ENCODE data around the gene GALM. TPM values are rescaled to one million over a fixed set of nuclear protein-coding genes. Genes with fewer than 3 reads are reported as not detected.
"Not testable (repeated sequence)": the region's sequence is repeated elsewhere in the genome, so short reads cannot be mapped to it uniquely, and the experiment has no call there.

GALM gene
- 10 to 100 TPM; 44.8 to 59.6 (median 55.2) TPM for polyA plus RNA-seq (ENCODE audit: insufficient read length in 4 of 4)

- DNase-seq (ENCODE audit: low read depth in 4 of 4, low spot score in 2 of 4): peak; percentile 83 to 97 (median 90)
Measured at GRCh38 chr2:38665854-38666555, at the start of gene GALM. GALM (plus strand) TSS chr2:38666114; CDS start chr2:38666162, 48 bp downstream.

GRCh38 chr2:38617301-38617700 lies 48.6 kb upstream of the GALM start:
- DNase-seq (ENCODE audit: low read depth in 4 of 4, low spot score in 2 of 4): no peak

GRCh38 chr2:38619458-38620164 lies 46.3 kb upstream of the GALM start:
- DNase-seq (ENCODE audit: low read depth in 4 of 4, low spot score in 2 of 4): no peak

DNA sequence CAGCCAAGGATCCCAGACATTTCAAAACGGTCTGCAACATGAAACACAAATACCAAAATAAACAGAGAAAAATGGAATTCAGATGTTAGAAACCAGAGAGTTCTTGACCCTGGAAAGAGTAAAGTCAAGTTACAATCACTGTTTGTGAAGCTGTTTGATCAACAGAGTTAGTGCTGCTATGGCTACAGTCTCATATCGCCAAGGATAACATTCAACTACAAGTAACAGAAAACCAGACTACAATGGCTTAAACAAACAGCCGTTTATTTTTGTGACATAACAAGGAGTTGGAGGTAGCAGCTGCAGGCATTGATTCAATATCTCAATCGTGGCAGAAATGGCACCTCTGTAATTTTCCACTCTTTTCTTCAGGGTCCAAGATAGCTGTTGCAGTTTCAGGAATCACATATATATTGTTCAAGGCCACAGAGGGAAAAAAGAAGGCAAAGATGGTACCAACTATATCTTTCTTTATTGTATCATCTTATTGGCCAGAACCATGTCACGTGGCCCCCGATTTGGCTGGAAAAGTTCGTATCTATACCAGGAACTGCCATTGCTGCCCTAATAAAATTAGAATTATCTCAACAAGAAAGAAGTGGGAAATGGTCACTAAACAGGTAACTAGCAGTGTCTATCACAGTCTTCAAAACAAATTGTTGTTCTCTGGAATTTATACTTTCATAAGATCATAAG lies 45.5 kb upstream of the GALM start:
- DNase-seq (ENCODE audit: low read depth in 4 of 4, low spot score in 2 of 4): no peak

DNA sequence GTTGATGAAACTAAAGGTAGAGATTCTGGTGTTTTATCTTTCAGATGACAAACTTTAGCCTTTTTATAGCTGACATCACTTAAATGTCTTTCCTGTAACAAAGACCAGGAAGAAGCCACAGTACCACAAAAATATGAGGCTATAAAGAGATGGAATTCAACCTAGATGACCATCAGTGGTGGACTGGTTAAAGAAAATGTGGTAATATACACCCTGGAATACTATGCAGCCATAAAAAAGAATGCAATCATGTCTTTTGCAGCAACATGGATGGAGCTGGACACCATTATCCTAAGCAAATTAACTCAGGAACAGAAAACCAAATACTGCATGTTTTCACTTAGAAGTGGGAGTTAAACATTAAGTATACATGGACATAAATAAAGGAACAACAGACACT lies 44.9 kb upstream of the GALM start:
- DNase-seq (ENCODE audit: low read depth in 4 of 4, low spot score in 2 of 4): no peak

DNA sequence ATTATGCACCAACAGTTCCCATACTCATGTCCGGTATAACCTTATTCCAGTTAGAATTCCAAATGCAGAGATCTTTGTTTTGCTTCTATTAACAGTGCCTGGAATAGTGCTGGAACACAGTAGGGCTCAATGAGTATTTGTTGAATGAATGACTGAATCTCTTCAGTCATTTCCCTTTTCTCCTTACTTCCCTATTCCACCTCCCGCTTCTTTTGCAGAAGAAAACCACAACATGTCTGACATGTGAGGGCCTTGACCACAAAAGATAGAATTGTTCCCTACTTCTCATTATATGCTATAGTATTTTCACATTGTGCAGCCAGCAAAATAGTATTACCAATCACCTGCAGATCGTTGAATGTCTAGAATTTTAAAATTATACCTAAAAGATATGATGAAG lies 43.7 kb upstream of the GALM start:
- no peak for DNase-seq (ENCODE audit: low read depth in 4 of 4, low spot score in 2 of 4)

DNA sequence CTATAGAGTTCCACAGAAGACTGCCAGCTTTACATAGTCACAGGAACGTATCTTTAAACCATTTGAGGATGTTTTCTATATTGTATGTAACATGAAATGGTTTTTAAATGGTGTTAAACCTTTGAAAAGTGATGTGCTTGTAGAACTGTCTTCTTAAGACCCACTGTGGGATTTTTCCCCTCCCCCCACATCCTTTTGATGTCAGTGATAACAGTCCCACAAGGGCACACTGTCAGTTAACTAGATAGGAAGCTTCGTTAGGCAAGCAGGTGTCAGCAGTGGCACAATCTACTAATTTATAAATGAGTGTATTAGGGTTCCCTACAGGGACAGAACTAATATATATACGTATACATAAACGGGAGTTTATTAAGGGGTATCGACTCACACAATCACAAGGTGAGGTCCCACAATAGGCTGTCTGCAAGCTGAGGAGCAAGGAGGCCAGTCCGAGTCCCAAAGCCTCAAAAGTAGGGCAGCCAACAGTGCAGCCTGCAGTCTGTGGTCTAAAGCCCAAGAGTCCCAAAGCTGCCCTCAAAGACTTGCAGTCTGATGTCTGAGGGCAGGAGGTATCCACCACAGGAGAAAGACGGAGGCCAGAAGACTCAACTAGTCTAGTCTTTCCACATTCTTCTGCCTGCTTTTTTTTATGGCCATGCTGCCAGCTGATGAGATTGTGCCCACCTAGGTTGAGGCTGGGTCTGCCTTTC lies 39.4 kb upstream of the GALM start:
- DNase-seq (ENCODE audit: low read depth in 4 of 4, low spot score in 2 of 4): no peak

DNA sequence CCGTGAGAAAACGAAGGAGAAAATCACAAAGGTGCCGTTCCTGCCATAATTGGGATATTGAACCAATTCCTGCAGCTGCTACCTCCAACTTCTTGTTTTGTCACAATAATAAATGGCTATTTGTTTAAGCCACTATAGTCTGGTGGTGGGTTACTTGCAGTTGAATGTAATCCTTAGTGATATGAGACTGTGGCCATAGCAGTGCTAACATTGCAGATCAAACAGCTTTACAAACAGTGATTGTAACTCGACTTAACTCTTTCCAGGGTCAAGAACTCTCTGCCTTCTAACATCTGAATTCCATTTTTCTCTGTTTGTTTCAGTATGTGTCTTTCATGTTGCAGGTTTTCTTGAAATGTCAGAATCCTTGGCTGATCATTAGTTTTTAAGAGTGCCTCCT lies 38.5 kb upstream of the GALM start:
- DNase-seq (ENCODE audit: low read depth in 4 of 4, low spot score in 2 of 4): no peak

DNA sequence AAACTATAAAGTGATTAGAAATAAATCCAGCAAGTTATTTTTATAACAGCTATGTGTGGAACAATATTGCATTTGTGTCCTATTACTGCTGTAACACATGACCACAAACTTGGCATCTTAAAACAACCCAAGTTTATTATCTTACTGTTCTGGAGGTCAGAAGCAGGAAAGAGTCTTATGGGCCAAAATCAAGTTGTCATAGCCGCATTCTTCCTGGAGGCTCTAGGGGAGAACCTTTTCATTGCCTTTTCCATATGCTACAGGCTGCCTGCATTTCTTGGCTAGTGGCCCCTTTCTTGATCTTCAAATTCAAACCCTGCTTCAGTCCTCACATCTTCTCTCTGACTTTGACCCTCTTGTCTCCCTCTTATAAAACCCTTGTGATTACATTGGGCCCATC lies 36.2 kb upstream of the GALM start:
- DNase-seq (ENCODE audit: low read depth in 4 of 4, low spot score in 2 of 4): no peak

GRCh38 chr2:38631976-38632375 lies 33.9 kb upstream of the GALM start:
- no peak for DNase-seq (ENCODE audit: low read depth in 4 of 4, low spot score in 2 of 4)

DNA sequence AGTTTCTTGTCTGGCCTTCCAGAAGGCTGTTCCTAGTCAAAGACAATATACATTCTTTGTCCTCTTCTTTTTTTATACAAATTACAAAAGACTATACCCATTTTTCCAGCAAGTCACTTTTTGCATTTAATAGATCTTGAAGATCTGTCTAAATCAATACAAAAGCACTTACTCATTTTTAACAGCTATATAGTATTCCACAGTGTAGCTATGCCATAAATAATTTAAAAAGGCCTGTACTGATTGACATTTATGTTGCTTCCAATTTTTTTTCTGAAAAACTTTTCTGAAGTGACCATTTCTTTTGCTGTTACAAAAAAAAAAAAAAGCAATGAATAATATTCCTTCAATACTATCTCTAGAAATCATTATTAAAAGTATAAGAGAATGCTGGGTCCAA lies 32.9 kb upstream of the GALM start:
- no peak for DNase-seq (ENCODE audit: low read depth in 4 of 4, low spot score in 2 of 4)

DNA sequence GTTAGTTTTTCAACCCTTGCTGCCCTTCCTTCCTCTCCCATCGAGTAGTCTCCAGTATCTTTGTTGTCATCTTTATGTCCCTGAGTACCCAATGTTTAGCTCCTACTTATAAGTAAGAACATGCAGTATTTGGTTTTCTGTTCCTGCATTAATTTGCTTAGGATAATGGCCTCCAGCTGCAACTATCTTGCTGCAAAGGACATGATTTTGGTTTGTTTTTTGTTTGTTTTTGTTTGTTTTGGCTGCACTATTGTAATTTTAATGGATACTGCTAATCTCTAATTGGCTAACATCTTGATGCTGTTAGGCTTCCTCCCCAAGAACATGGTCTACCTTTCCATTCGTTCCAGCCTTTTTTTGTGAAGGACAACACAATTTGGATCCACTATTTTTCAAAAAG lies 32.0 kb upstream of the GALM start:
- DNase-seq (ENCODE audit: low read depth in 4 of 4, low spot score in 2 of 4): no peak

GRCh38 chr2:38634684-38635083 lies 31.2 kb upstream of the GALM start:
- no peak for DNase-seq (ENCODE audit: low read depth in 4 of 4, low spot score in 2 of 4)

- DNase-seq (ENCODE audit: low read depth in 4 of 4, low spot score in 2 of 4): no peak
Measured at GRCh38 chr2:38635139-38635538, 30.8 kb upstream of the GALM start.

GRCh38 chr2:38636069-38636468 lies 29.8 kb upstream of the GALM start:
- DNase-seq (ENCODE audit: low read depth in 4 of 4, low spot score in 2 of 4): no peak

DNA sequence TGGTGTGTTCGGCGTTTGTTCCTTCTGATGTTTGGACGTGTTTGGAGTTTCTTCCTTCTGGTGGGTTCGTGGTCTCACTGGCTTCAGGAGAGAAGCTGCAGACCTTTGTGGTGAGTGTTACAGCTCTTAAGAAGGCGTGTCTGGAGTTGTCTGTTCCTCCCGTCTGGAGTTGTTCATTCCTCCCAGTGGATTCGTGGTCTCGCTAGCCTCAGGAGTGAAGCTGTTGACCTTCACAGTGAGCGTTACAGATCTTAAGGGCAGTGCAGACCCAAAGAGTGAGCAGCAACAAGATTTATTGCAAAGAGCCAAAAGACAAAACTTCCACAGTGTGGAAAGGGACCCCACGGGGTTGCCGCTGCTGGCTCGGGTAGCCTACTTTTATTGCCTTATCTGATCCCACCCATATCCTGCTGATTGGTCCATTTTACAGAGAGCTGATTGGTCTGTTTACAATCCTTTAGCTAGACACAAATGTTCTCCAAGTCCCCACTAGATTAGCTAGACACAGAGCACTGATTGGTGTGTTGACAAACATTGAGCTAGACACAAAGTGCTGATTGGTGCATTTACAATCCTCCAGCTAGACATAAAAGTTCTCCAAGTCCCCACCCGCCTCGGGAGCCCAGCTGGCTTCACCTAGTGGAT lies 23.4 kb upstream of the GALM start:
- DNase-seq (ENCODE audit: low read depth in 4 of 4, low spot score in 2 of 4): not testable (repeated sequence)

- no peak for DNase-seq (ENCODE audit: low read depth in 4 of 4, low spot score in 2 of 4)
Measured at GRCh38 chr2:38643021-38643671, 22.8 kb upstream of the GALM start.

DNA sequence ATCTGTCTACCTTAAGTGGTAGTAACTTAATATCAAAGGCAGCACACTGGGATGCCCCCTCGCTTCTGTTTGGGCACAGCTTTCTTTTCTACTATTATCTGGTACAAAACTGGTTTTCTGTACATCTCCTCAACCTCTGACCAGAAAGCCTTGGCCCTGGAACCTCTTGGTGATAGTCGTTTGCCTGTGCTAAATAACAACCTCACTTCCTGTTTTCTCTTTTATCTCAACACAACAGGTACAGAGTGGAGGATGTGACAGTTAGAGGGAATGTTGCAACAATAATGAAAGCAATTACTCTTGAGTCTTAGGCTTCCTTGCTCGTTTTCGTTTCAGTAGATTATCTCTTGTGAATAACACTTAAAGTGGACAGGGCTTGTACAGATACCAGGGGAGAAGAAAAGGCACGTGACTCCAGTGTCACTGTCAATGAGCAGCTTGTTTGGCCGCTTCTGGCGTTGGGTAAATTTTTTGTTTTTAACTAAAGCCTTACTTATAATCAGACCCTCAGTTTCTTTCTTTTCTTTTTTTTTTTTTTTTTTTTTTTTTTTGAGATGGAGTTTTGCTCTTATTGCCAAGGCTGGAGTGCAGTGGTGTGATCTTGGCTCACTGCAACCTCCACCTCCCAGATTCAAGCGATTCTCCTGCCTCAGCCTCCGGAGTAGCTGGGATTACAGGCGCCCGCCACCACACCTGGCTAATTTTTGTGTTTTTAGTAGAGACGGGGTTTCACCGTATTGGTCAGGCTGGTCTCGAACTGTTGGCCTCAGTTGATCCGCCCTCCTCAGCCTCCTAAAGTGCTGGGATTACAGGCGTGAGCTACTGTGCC lies 22.0 kb upstream of the GALM start:
- DNase-seq (ENCODE audit: low read depth in 4 of 4, low spot score in 2 of 4): not testable (repeated sequence)

DNA sequence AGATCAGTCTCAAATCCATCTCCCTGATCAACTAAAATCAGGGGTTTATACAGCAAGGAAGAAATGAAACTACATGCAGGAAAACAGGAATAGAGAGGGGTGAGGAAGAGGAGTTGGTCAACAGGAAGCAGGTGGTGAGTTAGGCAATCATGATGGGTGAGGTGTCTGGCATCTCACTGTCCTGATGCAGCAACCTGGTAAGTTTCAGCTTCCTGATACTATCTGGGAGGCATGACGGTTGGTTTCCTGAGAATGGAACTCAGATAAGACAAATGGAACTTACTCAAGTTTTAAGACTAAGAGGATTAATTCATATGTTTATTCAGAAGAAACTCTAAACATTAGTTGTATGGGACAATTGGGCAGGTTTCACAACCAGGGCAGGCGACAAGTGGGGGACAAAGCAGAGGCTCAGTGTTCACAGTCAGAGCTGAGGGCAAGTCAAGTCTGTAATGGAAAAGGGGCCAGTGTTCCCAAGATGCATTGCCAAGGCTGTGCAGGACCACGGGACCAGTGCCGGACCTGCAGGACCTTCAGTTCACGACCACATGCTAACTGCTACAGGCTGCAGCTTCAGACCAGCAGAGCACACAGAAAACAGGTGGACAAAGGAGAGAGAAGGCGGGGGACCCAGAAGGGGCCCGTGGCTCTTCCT lies 17.7 kb upstream of the GALM start:
- DNase-seq (ENCODE audit: low read depth in 4 of 4, low spot score in 2 of 4): no peak

All from left renal cortex interstitium (tissue), 4 donors.